ENCODE measurements around the gene TEPSIN.

TEPSIN gene, protein sequence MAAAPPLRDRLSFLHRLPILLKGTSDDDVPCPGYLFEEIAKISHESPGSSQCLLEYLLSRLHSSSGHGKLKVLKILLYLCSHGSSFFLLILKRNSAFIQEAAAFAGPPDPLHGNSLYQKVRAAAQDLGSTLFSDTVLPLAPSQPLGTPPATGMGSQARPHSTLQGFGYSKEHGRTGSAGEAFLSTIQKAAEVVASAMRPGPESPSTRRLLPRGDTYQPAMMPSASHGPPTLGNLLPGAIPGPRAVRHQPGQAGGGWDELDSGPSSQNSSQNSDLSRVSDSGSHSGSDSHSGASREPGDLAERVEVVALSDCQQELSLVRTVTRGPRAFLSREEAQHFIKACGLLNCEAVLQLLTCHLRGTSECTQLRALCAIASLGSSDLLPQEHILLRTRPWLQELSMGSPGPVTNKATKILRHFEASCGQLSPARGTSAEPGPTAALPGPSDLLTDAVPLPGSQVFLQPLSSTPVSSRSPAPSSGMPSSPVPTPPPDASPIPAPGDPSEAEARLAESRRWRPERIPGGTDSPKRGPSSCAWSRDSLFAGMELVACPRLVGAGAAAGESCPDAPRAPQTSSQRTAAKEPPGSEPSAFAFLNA

GRCh38 chr17:81238815-81239713 is at the start of gene TEPSIN, which contains the start of gene NDUFAF8:
Gene TEPSIN, minus strand, starts transcription at chr17:81239055. Its CDS starts 22 bp downstream, at chr17:81239033.
Gene NDUFAF8, plus strand, starts transcription at chr17:81239318. Its CDS starts 46 bp downstream, at chr17:81239364.
- peak; percentile 99 for FAIRE-seq

GRCh38 chr17:81287741-81288430 is 49.0 kb upstream of the TEPSIN start:
- no peak for FAIRE-seq

DNA sequence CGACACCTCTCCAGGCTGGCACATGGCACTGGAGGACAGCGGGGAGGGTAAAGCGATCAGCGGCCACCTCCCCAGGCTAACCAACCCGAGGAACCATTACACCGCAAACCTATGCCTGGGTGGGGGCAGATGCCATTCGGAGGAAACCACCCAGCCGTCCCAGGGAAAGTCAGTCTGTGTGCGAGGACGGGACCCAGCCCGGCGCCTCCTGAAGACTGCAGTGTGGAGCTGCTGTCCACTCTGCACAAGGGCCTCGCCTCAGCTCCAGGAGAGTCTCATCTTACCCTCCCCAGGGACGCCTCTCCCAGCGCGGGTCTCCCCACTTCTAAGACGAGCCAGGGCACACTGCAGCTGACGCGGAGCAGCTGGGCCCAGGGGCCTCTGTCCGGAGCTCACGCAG is 48.3 kb upstream of the TEPSIN start:
- FAIRE-seq: no peak

DNA sequence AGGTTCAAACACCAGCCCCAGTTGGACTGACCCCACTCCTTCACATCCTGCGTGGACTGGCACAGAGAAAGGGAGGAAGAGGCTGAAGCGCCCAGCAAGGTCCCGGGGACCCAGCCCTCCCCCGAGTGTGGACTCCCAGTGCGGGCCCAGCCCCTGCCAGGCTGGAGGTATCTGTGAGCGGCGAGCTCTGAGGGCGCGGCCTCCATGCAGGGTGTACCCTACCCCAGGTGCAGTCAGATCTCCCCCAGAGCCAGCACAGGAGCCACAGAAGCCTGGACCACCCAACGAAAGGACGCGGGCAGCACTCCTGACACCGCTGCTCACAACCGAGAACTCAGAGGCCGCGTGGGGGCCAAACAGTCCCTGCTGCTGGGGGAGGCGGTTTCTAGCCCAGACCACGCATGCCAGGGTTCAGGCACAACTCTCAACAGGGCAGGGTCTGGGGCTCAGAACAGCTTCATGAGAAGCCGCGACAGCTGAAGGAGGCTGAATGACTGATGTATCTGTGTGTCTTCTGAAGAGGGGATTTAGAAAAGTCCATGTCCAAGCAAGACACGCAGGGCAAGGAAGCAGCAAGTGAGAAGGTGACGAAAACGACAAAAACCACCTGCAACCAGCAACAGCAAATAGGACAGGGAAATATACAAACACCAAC is 47.8 kb upstream of the TEPSIN start:
- no peak for FAIRE-seq

DNA sequence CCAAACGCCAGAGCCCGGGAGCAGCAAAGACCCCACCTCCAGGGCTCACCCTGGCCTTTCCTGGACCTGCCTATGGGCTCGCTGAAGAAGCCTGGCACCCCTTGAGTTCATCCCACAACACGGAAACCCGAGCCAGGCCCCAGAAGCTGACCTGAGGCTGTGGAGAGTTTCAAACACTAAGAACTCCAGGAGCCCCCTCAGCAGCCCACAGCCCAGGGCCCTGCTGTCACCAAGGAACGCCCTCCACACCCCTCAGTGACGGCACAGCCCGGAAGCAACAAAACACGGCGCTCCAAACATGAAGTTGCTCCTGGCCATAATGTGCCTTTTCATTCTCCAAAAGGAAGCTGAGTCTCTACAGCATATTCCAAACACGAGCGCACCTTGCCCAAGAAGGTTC is 47.0 kb upstream of the TEPSIN start:
- FAIRE-seq: no peak

DNA sequence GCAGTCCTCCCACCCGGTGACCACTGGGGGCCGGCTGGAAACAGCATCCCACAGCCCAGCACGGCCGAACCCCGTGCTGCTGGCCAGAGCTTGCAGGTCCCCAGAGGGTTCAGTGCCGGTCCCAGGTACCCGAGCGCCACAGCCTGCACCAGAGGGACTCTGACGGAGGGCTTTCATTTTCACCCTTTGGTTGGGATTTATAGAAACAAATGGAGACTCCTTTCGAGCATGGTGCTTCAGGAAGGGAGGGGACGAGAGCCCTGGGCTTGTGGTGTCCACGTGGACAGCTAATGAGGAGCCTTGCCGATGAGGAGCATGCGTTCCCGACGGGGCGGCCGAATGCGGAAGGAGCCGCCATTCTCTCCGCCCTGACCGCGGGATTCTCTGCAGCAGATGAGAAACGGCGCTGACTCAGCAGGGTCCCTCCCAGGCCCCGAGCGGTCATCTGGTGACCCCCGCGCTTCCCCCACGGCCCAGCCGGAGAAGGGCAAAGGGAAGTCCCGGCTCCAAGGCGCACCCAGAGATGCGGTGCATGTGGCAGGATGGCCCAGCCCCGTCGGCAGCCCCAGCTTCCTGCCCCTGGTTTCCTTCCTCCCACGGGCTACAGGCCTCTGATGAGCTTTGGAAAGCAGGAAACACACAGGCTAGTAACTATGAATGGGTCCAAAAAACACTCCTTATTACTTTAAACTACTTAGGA is 46.5 kb upstream of the TEPSIN start:
- no peak for FAIRE-seq

GRCh38 chr17:81282876-81283275 is 44.0 kb upstream of the TEPSIN start:
- FAIRE-seq: no peak

- no peak for FAIRE-seq
These were observed 43.3 kb upstream of the TEPSIN start for GRCh38 chr17:81282141-81282540.

- FAIRE-seq: no peak
These were observed 41.7 kb upstream of the TEPSIN start for GRCh38 chr17:81280571-81280970.

GRCh38 chr17:81279278-81280275 is 40.7 kb upstream of the TEPSIN start:
- no peak for FAIRE-seq

DNA sequence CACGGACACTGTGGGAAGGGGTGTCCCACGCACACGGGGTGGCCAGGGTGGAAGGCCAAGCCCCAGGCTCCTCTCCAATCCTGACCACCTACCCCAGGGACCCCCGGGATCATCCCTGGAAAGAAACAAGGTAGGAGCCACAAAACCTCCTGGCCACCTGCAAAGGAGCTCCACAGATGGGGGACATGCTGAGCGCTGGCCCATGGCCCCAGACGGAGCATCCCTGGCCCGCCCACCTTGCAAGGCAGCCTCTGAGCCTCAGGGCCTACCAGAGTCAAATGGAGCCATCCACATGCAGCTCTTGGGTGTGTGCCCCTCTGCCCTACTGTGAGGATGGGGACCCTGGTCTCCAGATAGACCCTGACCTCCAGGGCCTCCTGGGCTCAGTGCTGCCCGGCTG is 40.0 kb upstream of the TEPSIN start:
- no peak for FAIRE-seq

DNA sequence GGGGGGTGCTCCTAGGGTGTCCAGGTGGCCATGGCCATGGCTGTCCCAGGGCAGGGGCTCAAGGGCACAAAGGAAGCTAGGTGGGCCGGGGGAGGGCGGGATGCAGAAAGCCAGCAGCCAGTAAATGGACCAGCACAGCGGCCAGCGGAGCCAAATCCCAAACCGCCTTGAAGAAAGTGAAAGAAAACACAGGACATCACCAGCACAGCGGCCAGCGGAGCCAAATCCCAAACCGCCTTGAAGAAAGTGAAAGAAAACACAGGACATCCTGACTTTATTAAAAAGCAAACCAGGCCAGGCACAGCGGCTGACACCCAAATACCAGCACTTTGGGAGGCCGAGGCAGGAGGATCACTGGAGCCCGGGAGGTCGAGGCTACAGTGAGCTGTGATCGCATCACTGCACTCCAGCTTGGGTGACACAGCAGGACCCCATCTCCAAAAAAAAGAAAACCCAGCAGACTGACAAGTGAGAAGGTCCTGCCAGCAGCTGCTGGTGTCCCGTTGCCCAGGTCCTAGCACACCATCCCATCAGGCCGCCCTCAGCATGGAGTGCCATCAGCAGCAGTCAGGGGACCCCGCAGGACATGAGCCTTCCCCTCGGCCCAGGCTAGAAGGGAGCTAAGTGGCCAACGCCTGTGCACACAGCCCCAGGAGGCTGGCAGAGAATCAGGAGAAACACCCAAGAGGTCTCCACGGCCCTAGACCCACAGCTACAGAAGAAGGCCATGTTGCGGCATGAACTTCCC is 39.3 kb upstream of the TEPSIN start:
- FAIRE-seq: no peak

GRCh38 chr17:81277421-81277820 is 38.6 kb upstream of the TEPSIN start:
- FAIRE-seq: no peak

DNA sequence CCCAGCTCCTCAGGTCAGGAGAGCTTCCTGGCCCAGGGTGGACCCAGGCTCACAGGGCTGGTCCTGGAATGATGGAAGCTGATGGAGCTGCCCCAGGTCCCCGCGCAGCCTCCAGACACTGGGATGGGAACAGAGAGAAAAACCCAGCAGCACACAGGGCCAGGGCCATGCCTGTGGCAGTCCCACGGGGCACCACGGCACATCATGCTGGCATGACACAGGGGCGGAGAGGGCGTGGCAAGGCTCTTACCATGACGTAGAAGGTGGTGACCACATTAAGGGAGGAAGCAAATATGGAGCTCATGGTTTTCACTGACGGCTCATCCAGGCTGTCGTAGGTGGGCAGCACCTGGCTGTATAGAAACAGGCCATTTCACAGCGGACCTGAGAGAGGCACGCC is 37.9 kb upstream of the TEPSIN start:
- FAIRE-seq: no peak

- no peak for FAIRE-seq
These were observed 35.6 kb upstream of the TEPSIN start for GRCh38 chr17:81274471-81274855.

- FAIRE-seq: no peak
These were observed 35.0 kb upstream of the TEPSIN start for GRCh38 chr17:81273698-81274470.

DNA sequence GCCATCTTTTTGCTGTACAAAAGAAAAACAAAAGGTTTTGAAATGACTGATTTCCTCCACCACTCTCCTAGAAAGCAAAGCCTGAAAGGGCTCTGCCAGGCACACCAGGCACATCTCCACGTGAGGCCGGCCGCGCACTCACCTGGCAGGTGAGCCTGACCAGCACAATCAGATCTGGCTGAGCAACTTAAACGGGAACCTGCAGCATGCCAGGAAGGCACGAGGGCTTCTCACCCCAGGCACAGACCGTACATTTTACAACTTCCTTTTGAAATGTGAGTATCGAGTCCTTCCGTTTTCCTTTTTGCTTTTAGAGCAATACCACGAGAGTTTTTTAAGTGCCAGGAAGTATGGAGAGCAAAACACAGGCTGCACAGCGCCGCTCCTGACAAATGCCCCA is 33.8 kb upstream of the TEPSIN start:
- FAIRE-seq: no peak

- FAIRE-seq: no peak
These were observed 32.4 kb upstream of the TEPSIN start for GRCh38 chr17:81271226-81271625.

DNA sequence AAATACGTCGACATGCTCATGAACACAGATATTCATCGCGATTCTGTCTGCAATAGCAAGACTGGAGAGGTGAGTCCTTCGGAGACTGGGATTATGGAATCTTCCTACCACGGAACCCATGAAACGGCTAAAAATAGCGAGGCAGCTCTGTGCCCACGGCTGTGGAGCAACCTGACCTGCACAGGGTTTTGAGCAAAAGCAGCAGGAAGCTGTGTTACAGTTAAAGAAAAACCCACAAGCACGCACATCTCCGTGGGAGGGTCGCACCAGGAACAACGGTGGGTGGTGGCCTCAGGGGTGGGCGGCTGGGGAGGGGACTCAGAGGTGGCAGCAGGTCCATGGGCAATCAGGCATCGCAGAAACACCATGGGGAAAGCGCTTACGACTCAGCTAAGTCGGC is 31.4 kb upstream of the TEPSIN start:
- FAIRE-seq: no peak
